OCI-LY7 (cell line): Measurements from ENCODE around the gene SLC27A5.

ENCODE experiments used
- EZH2phosphoT487 ChIP-seq: fragments of 200-600 bp; sonication (generic); IDR thresholded peaks from 2 replicates; pipeline ENCODE4 v1.6.1; 2018; ENCODE audit warnings: low read depth, borderline replicate concordance, mild to moderate bottlenecking, mixed run types, antibody characterized with exemption, low read length, moderate library complexity, mixed read lengths
- TF ChIP-seq, protein P1 (sequence below): fragments of 200-600 bp; sonication (generic); conservative IDR thresholded peaks from 2 replicates; pipeline ENCODE4 v1.5.1; 2014; ENCODE audit warnings: mild to moderate bottlenecking, antibody characterized with exemption, low read length, moderate library complexity, mixed read lengths

DNA sequence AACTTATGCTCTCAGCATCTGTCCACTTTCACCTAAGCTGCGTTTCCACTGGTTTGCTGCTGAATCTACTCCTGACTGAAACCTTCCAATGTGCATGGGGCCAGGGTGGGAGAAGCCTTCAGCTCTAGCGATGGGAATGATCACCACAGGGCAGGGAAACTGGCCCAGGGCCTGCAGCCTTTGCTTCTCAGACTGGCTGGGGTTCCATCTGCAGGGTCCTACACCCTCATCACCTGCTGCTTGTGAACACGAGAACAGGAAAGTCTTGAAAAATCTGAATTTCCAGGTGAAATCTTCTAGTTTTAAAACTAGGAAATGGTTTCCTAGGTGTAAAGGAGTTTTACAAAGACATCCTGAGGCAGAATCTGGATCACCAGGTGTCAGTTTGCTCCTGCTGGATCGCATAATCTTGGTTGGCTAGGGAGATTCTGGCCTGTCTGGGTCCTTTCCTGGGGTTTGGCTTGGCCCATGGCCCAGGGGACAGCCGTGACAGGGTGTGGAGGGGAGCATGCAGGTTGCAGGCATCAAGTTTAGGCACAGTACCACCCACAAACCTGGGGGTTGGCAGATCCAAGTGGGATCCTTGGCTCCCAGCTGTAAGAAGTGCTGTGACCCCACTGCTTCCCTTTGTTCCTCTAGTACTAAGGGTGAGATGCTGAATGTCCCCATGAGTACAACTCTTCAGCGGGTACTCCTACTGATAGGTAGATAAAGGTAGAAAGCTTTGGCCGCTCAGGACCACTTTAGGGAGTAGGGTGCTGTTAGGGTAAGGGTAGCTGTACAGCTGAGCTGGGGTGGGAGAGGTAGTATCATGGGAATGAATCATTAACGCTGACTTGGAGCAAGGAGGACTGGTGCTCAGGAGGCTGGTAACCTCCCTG is 48.5 kb upstream of the SLC27A5 start:
- TF ChIP-seq, protein P1, sequence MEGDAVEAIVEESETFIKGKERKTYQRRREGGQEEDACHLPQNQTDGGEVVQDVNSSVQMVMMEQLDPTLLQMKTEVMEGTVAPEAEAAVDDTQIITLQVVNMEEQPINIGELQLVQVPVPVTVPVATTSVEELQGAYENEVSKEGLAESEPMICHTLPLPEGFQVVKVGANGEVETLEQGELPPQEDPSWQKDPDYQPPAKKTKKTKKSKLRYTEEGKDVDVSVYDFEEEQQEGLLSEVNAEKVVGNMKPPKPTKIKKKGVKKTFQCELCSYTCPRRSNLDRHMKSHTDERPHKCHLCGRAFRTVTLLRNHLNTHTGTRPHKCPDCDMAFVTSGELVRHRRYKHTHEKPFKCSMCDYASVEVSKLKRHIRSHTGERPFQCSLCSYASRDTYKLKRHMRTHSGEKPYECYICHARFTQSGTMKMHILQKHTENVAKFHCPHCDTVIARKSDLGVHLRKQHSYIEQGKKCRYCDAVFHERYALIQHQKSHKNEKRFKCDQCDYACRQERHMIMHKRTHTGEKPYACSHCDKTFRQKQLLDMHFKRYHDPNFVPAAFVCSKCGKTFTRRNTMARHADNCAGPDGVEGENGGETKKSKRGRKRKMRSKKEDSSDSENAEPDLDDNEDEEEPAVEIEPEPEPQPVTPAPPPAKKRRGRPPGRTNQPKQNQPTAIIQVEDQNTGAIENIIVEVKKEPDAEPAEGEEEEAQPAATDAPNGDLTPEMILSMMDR = no peak
- TF ChIP-seq EZH2phosphoT487 = no peak
